Tibial nerve (tissue), 4 donors: ENCODE results near the gene RIMKLA. TPM values are rescaled to one million over a fixed set of nuclear protein-coding genes. Genes with fewer than 3 reads are reported as not detected.

ENCODE experiments used
- DNase-seq, 2 donors: peaks; one replicate each; pipeline ENCODE4 v3.0.0-alpha.2; 2019; ENCODE audit warnings: low spot score in 2 of 2
- H3K27ac ChIP-seq, 4 donors: fragments of 200-600 bp; sonication (generic) in 3 of 4; one replicate each; pipeline ENCODE4 v1.5.1; 2017 to 2019; ENCODE audit warnings: mild to moderate bottlenecking in 1 of 4
- H3K27me3 ChIP-seq, 2 donors: fragments of 200-600 bp; sonication (generic) in 1 of 2; one replicate each; pipeline versions ENCODE4 v1.5.1 to v1.6.0; 2017 to 2019
- H3K36me3 ChIP-seq, 3 donors: fragments of 200-600 bp; sonication (generic); one replicate each; pipeline ENCODE4 v1.5.1; 2018 to 2019
- H3K4me1 ChIP-seq, 4 donors: fragments of 200-600 bp; sonication (generic) in 3 of 4; one replicate each; pipeline ENCODE4 v1.5.1; 2017 to 2019
- H3K4me3 ChIP-seq, 4 donors: fragments of 200-600 bp; sonication (generic) in 3 of 4; one replicate each; pipeline ENCODE4 v1.5.1; 2017 to 2019; ENCODE audit warnings: mild to moderate bottlenecking in 1 of 4, moderate library complexity in 1 of 4
- H3K9me3 ChIP-seq, 4 donors: fragments of 200-600 bp; sonication (generic) in 3 of 4; one replicate each; pipeline ENCODE4 v1.5.1; 2017 to 2019
- EP300 ChIP-seq, 2 donors: sonication (generic); formaldehyde crosslinking; IDR thresholded peaks; one replicate each; pipeline ENCODE4 v1.6.1; 2017; ENCODE audit warnings: antibody characterized with exemption in 2 of 2, mild to moderate bottlenecking in 1 of 2
- POLR2A ChIP-seq, 2 donors: fragments of 450-650 bp; IDR thresholded peaks; one replicate each; pipeline ENCODE4 v1.6.1; 2017; ENCODE audit warnings: antibody characterized with exemption in 2 of 2, mild to moderate bottlenecking in 2 of 2, moderate library complexity in 2 of 2
- WGBS, 2 donors: methylation state at CpG; one replicate each; pipeline ENCODE4 v1.1.5; 2018; 5-methylcytosine and 5-hydroxymethylcytosine counted together
- total RNA-seq, 4 donors: library from RNA; depleted of rRNA; stranded (reverse); fragments of >200 nt; gene quantifications; one replicate each; pipeline ENCODE4 v1.1.0, GENCODE V29; 2016
- TF ChIP-seq, protein P1 (sequence below), 5 experiments: fragments of 200-600 bp in 3 of 5; fragments of 450-650 bp in 2 of 5; sonication (generic) in 3 of 5; IDR thresholded peaks; one replicate each; pipeline ENCODE4 v1.5.1; 2016 to 2019; ENCODE audit warnings: antibody characterized with exemption in 5 of 5, mild to moderate bottlenecking in 3 of 5, moderate library complexity in 2 of 5

RIMKLA gene
- total RNA-seq, 4 donors from 2014 or later = 0.30 to 3.1 (median 2.2) TPM; not detected in 1

DNA sequence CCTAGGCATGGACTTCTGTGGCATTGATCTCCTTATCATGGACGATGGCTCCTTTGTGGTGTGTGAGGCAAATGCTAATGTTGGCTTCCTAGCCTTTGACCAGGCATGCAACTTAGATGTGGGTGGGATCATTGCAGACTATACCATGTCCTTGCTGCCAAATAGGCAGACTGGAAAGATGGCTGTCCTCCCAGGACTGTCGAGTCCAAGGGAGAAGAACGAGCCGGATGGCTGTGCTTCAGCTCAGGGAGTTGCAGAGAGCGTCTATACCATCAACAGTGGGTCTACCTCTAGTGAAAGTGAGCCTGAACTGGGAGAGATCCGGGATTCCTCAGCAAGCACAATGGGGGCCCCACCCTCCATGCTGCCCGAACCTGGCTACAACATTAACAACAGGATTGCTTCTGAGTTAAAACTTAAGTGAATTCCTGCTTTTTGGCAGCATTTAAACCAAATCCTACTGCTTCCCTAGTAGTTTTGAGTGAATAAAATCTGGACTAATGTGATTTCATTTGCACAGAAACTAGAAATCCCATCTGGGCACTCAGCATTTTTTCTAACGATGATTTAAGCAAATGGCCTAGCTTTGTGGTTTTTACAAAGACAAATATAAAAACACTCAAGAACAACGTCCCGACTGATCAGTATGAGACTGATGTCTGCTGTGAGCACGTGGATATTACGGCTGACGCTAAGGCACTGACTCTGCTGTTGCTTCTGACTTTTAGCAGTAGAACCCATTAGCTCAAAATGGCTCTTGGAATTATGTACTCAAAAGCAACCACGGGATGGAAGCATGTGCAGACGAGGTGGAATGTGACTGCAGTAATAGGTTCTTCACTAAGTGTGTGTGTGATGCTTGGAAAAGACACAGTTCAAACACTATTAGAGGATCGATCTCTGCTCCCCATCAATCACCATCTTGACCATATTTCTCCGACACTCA, 34.2 kb downstream of the RIMKLA start:
- Histone ChIP-seq H3K27ac (no peak overlapping the region), H3K4me3 (no peak overlapping the region), H3K4me1 (peaks cover 0 to 5% (median 0%) of the 10 kb centered on the region in 4 donors), H3K36me3 (no peaks in the 10 kb centered on the region), H3K9me3 (no peaks in the 10 kb centered on the region), H3K27me3 (no peaks in the 10 kb centered on the region)
- no peak for DNase-seq
- WGBS, 2 donors = 84% methylated on average over 17 of the region's 17 CpGs
- TF ChIP-seq, protein P1, sequence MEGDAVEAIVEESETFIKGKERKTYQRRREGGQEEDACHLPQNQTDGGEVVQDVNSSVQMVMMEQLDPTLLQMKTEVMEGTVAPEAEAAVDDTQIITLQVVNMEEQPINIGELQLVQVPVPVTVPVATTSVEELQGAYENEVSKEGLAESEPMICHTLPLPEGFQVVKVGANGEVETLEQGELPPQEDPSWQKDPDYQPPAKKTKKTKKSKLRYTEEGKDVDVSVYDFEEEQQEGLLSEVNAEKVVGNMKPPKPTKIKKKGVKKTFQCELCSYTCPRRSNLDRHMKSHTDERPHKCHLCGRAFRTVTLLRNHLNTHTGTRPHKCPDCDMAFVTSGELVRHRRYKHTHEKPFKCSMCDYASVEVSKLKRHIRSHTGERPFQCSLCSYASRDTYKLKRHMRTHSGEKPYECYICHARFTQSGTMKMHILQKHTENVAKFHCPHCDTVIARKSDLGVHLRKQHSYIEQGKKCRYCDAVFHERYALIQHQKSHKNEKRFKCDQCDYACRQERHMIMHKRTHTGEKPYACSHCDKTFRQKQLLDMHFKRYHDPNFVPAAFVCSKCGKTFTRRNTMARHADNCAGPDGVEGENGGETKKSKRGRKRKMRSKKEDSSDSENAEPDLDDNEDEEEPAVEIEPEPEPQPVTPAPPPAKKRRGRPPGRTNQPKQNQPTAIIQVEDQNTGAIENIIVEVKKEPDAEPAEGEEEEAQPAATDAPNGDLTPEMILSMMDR (IDR thresholded peaks at IDR 0.05) = no peak

DNA sequence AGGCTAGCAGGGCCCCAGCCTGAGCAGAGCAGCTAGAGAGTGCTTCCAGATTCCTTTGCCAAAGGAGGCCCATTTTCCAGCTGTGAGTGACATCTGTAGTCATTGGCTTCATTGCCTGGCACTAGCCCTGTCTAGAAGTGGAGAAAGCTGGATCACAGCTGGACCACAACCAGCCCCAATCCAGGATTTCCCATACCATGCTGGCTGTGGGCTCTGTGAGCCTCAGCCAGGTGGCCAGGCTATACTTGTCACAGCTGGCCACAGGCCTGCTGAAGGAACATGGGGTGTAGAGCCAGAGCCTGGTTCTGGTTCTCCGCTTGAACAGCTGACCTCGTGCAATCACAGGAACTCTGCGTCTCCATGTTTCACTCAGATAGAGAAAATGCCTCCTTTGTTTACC, 36.6 kb downstream of the RIMKLA start:
- H3K9me3 ChIP-seq = no peaks in the 10 kb centered on the region
- H3K27me3 ChIP-seq = no peaks in the 10 kb centered on the region
- H3K4me3 ChIP-seq = no peak overlapping the region
- DNase-seq = no peak
- H3K27ac ChIP-seq = no peak overlapping the region
- TF ChIP-seq, protein P1 (IDR thresholded peaks at IDR 0.05) = no peak
- TF ChIP-seq EP300 (IDR thresholded peaks at IDR 0.05) = no peak
- TF ChIP-seq POLR2A (IDR thresholded peaks at IDR 0.05) = no peak
- peaks cover 0 to 16% (median 4%) of the 10 kb centered on the region in 4 donors for H3K4me1 ChIP-seq
- no peaks in the 10 kb centered on the region for H3K36me3 ChIP-seq
- WGBS, 2 donors = 45 to 60% methylated on average over 3 of the region's 3 CpGs

DNA sequence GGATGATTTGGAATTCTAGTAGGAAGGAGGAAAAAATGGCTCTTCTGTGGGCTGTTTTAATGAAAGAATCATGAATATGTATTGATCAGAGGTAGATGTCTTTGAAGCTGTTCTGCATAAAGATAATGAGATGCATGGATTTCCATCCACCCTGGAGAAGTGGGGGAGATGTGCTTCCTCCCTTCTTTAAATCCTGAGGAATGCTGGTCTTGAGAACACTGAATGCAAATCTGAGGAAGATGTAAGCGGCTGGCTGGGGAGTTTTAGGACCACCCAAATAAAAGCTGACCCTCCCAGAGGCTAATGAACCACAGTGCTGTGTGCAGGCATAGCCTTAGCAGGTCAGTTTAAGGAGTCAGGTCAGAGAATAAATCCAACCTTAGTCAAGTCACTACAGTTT, 37.9 kb downstream of the RIMKLA start:
- peaks cover 0 to 16% (median 4%) of the 10 kb centered on the region in 4 donors for H3K4me1 ChIP-seq
- no peaks in the 10 kb centered on the region for H3K9me3 ChIP-seq
- H3K27ac ChIP-seq = no peak overlapping the region
- TF ChIP-seq, protein P1 (IDR thresholded peaks at IDR 0.05) = no peak
- TF ChIP-seq POLR2A (IDR thresholded peaks at IDR 0.05) (no peak), EP300 (IDR thresholded peaks at IDR 0.05) (no peak)
- no peak for DNase-seq
- no peaks in the 10 kb centered on the region for H3K36me3 ChIP-seq
- no peaks in the 10 kb centered on the region for H3K27me3 ChIP-seq
- no peak overlapping the region for H3K4me3 ChIP-seq
- 84 to 94% methylated on average over 1 of the region's 1 CpG for WGBS, 2 donors

DNA sequence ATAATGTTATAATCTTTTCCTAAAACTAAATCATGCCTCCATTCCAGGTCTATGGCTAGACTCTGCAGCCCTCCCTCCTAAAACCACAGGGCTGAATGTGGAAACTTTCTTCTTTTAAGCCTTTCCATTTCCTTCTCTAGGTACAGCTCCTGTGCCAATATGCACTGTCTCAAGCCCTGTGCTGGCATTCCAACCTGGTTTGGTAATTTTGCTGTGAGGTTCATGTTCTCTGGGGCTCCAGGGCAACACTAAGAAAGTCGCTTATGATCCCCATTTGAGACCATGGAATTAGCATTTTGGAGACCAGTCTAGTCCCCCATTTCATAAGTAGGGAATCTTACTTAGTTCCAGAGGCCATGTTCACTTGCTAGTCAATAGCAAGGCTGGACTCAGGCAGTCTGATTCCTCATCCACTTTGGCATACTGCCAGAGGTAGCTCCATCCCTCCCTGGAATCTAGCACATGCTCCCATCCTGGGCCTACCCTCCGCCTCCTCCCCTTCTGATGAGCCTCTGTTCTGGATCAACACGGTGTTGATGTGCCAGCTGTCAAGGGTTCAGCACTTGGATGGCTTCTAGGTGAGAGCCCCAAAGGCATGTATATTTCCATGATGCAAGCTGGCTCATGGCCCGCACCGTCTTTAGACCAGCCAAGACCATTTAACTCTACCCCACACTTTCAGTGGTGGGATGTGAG, 38.7 kb downstream of the RIMKLA start:
- H3K27me3 ChIP-seq = no peaks in the 10 kb centered on the region
- H3K4me3 ChIP-seq = no peak overlapping the region
- no peaks in the 10 kb centered on the region for H3K36me3 ChIP-seq
- peaks cover 0 to 16% (median 4%) of the 10 kb centered on the region in 4 donors for H3K4me1 ChIP-seq
- no peak overlapping the region for H3K27ac ChIP-seq
- no peak for DNase-seq
- TF ChIP-seq EP300 (IDR thresholded peaks at IDR 0.05) (no peak), POLR2A (IDR thresholded peaks at IDR 0.05) (no peak)
- TF ChIP-seq, protein P1 (IDR thresholded peaks at IDR 0.05) = no peak
- 63 to 68% methylated on average over 5 of the region's 5 CpGs for WGBS, 2 donors
- no peaks in the 10 kb centered on the region for H3K9me3 ChIP-seq

DNA sequence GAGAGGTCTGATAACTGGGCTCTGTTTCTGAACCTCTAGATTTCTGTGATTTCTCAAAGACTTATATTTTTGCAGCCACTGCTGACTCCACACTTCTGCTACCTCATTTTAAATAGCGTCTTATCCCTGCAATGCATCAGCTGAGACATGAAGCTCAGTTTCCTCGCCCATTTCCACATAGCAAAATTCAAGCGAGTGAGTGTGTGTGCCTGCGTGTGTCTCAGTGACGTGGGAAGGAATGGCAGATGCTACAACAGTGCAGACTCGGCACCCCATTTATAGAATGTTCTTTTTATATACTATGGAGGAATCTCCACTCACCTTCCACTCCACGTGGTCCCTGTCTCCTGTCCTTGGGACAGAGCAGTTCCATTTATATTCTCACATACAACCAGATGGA, 39.5 kb downstream of the RIMKLA start:
- TF ChIP-seq POLR2A (IDR thresholded peaks at IDR 0.05) = no peak
- TF ChIP-seq EP300 (IDR thresholded peaks at IDR 0.05) = no peak
- TF ChIP-seq, protein P1 (IDR thresholded peaks at IDR 0.05) = no peak
- 77 to 80% methylated on average over 7 of the region's 7 CpGs for WGBS, 2 donors
- Histone ChIP-seq H3K4me1 (peaks cover 0 to 16% (median 4%) of the 10 kb centered on the region in 4 donors), H3K36me3 (no peaks in the 10 kb centered on the region), H3K4me3 (no peak overlapping the region), H3K27me3 (no peaks in the 10 kb centered on the region), H3K27ac (no peak overlapping the region), H3K9me3 (no peaks in the 10 kb centered on the region)
- DNase-seq = no peak
